H1 (cell line): ENCODE data around the gene LKAAEAR1. TPM values are rescaled to one million over a fixed set of nuclear protein-coding genes. Genes with fewer than 3 reads are reported as not detected.

Source experiments
- CTCF ChIA-PET: fragments of 300-600 bp; sonication (Branson Sonifier 250); formaldehyde crosslinking; loops from one replicate; lab custom pipeline; 2021; ENCODE audit not compliant: partially characterized antibody; lab: Charles Lee
- POLR2A ChIA-PET: fragments of 300-600 bp; sonication (Branson Sonifier 250); formaldehyde crosslinking; loops from one replicate; lab custom pipeline; 2021; ENCODE audit warnings: inconsistent platforms; ENCODE audit not compliant: partially characterized antibody; lab: Charles Lee
- DNase-seq, 2 experiments: peaks; one replicate each; pipeline versions ENCODE4 v3.0.0 to v3.0.0-alpha.2; 2010 to 2022; ENCODE audit warnings: low spot score in 2 of 2, low read depth in 1 of 2, mixed read lengths in 1 of 2
- FAIRE-seq: peaks from 2 replicates; lab custom pipeline; 2011; peaks lifted over from hg19 to GRCh38; lab: Jason Lieb, UNC
- H2AFZ ChIP-seq: 2 replicates; pipeline ENCODE4 v1.8.1; 2012; ENCODE audit warnings: low read length, inconsistent platforms
- H2AK5ac ChIP-seq: 2 replicates; pipeline ENCODE4 v1.6.1; 2013; ENCODE audit warnings: low read depth, low read length
- H2BK120ac ChIP-seq: replicated peaks from 2 replicates; pipeline ENCODE3; 2013; ENCODE audit warnings: low read depth, low read length, inconsistent platforms
- H2BK12ac ChIP-seq: 2 replicates; pipeline ENCODE4 v1.6.1; 2013; ENCODE audit warnings: low read depth, low read length
- H2BK15ac ChIP-seq: 2 replicates; pipeline ENCODE4 v1.6.1; 2013; ENCODE audit warnings: low read length
- H2BK20ac ChIP-seq: 2 replicates; pipeline ENCODE4 v1.6.1; 2013; ENCODE audit warnings: low read length
- H2BK5ac ChIP-seq: 2 replicates; pipeline ENCODE4 v1.6.1; 2013; ENCODE audit warnings: low read depth, low read length
- H3K14ac ChIP-seq: 2 replicates; pipeline ENCODE4 v1.6.1; 2013; ENCODE audit warnings: inconsistent platforms; ENCODE audit not compliant: insufficient read length
- H3K18ac ChIP-seq: 2 replicates; pipeline ENCODE4 v1.6.1; 2013; ENCODE audit warnings: low read length; ENCODE audit errors: extremely low read depth
- H3K23ac ChIP-seq: 2 replicates; pipeline ENCODE4 v1.6.1; 2013; ENCODE audit warnings: inconsistent platforms; ENCODE audit not compliant: insufficient read length
- H3K23me2 ChIP-seq: 2 replicates; pipeline ENCODE4 v1.6.1; 2013; ENCODE audit warnings: low read depth, low read length
- H3K27ac ChIP-seq: 2 replicates; pipeline ENCODE4 v1.6.1; 2011; ENCODE audit warnings: low read depth, low read length, inconsistent platforms
- H3K27me3 ChIP-seq, 4 experiments: replicated peaks in 1 of 4; 1 replicate in 1 of 4; 2 replicates in 3 of 4; pipeline versions ENCODE4 v1.6.1 to v1.8.1; 2011 to 2013; ENCODE audit warnings: low read length in 3 of 4, mild to moderate bottlenecking in 3 of 4, inconsistent platforms in 2 of 4, mixed read lengths in 2 of 4, moderate library complexity in 1 of 4; ENCODE audit not compliant: control insufficient read depth in 3 of 4, insufficient read depth in 3 of 4; ENCODE audit errors: extremely low read depth in 1 of 4
- H3K36me3 ChIP-seq, 4 experiments: 2 replicates each; pipeline versions ENCODE4 v1.6.1 to v1.8.1; 2011 to 2013; ENCODE audit warnings: mild to moderate bottlenecking in 4 of 4, low read length in 3 of 4, moderate library complexity in 2 of 4, control low read depth in 1 of 4, inconsistent platforms in 1 of 4; ENCODE audit not compliant: insufficient read depth in 4 of 4, control insufficient read depth in 2 of 4
- H3K4ac ChIP-seq: replicated peaks from 2 replicates; pipeline ENCODE3; 2013; ENCODE audit warnings: low read length, low read depth, mixed read lengths, inconsistent platforms; ENCODE audit not compliant: insufficient read length
- H3K4me1 ChIP-seq, 4 experiments: replicated peaks in 1 of 4; 1 replicate in 1 of 4; 2 replicates in 3 of 4; pipeline versions ENCODE4 v1.6.1 to v1.8.1; 2011 to 2013; ENCODE audit warnings: low read length in 3 of 4, inconsistent platforms in 2 of 4, mixed read lengths in 1 of 4; ENCODE audit not compliant: insufficient read depth in 4 of 4, control insufficient read depth in 3 of 4
- H3K4me2 ChIP-seq, 2 experiments: 2 replicates each; pipeline versions ENCODE4 v1.6.1 to v1.8.1; 2011 to 2013; ENCODE audit warnings: low read depth in 2 of 2, low read length in 2 of 2, control low read depth in 1 of 2, inconsistent platforms in 1 of 2, mild to moderate bottlenecking in 1 of 2; ENCODE audit not compliant: insufficient read depth in 1 of 2
- H3K4me3 ChIP-seq, 4 experiments: fragments of 200-600, 300-600 bp in 1 of 4; sonication (generic), shearing (Covaris generic), sonication (Bioruptor Twin) in 1 of 4; 2 replicates each; pipeline versions ENCODE4 v1.5.1 to v1.8.1; 2011 to 2016; ENCODE audit warnings: low read length in 4 of 4, low read depth in 3 of 4, control low read depth in 2 of 4, inconsistent platforms in 2 of 4, mild to moderate bottlenecking in 2 of 4, mixed read lengths in 1 of 4, moderate library complexity in 1 of 4; ENCODE audit not compliant: insufficient read depth in 2 of 4; ENCODE audit errors: extremely low read depth in 1 of 4
- H3K56ac ChIP-seq: replicated peaks from 2 replicates; pipeline ENCODE3; 2013; ENCODE audit warnings: low read depth, mild to moderate bottlenecking, mixed read lengths, low read length, inconsistent platforms; ENCODE audit not compliant: insufficient read length
- H3K79me1 ChIP-seq: 2 replicates; pipeline ENCODE4 v1.6.1; 2013; ENCODE audit warnings: low read depth, low read length, control low read depth
- H3K79me2 ChIP-seq, 2 experiments: 2 replicates each; pipeline versions ENCODE4 v1.6.1 to v1.8.1; 2012 to 2013; ENCODE audit warnings: low read length in 2 of 2, mild to moderate bottlenecking in 2 of 2, inconsistent platforms in 1 of 2; ENCODE audit not compliant: insufficient read depth in 2 of 2, control insufficient read depth in 1 of 2
- H3K9ac ChIP-seq, 4 experiments: replicated peaks in 1 of 4; 1 replicate in 1 of 4; 2 replicates in 3 of 4; pipeline versions ENCODE4 v1.6.1 to v1.8.1; 2011 to 2013; ENCODE audit warnings: low read depth in 3 of 4, low read length in 3 of 4, control low read depth in 2 of 4, mild to moderate bottlenecking in 2 of 4, moderate library complexity in 2 of 4, inconsistent platforms in 1 of 4; ENCODE audit errors: extremely low read depth in 1 of 4
- H3K9me3 ChIP-seq, 2 experiments: 2 replicates each; pipeline versions ENCODE4 v1.6.1 to v1.8.1; 2012 to 2013; ENCODE audit warnings: mild to moderate bottlenecking in 2 of 2, moderate library complexity in 2 of 2, control low read depth in 1 of 2, inconsistent platforms in 1 of 2, low read depth in 1 of 2, low read length in 1 of 2, mixed read lengths in 1 of 2; ENCODE audit not compliant: insufficient read depth in 2 of 2
- H4K20me1 ChIP-seq, 2 experiments: replicated peaks in 1 of 2; 2 replicates each; pipeline versions ENCODE3 to v1.8.1; 2011 to 2013; ENCODE audit warnings: inconsistent platforms in 2 of 2, low read length in 2 of 2, mild to moderate bottlenecking in 1 of 2; ENCODE audit not compliant: insufficient read depth in 2 of 2, control insufficient read depth in 1 of 2
- H4K5ac ChIP-seq: 2 replicates; pipeline ENCODE4 v1.6.1; 2013; ENCODE audit warnings: low read length, low read depth, mixed read lengths, inconsistent platforms; ENCODE audit not compliant: insufficient read length
- H4K8ac ChIP-seq: 2 replicates; pipeline ENCODE4 v1.8.0; 2013; ENCODE audit warnings: mild to moderate bottlenecking, moderate library complexity, low read length, inconsistent platforms; ENCODE audit not compliant: insufficient read depth; ENCODE audit errors: extremely low read depth
- H4K91ac ChIP-seq: replicated peaks from 2 replicates; pipeline ENCODE3; 2013; ENCODE audit warnings: low read length, mixed read lengths, inconsistent platforms; ENCODE audit not compliant: insufficient read length
- ASH2L ChIP-seq: fragments of 200-600, 300-600 bp; sonication (generic); IDR thresholded peaks from one replicate; pipeline ENCODE4 v1.7.1; 2017; ENCODE audit warnings: low read length
- CBX5 ChIP-seq: fragments of 300-800, 300-1000 bp; sonication (generic); IDR thresholded peaks from 2 replicates; pipeline ENCODE4 v1.7.1; 2016; ENCODE audit warnings: antibody characterized with exemption, low read length, low read depth
- CBX8 ChIP-seq: fragments of 300-800, 300-1000 bp; sonication (generic); IDR thresholded peaks from 2 replicates; pipeline ENCODE4 v1.7.1; 2016; ENCODE audit warnings: low read depth, low read length, borderline replicate concordance
- EZH2 ChIP-seq: fragments of 200-600 bp; sonication (generic); IDR thresholded peaks from 2 replicates; pipeline ENCODE4 v1.7.1; 2012; ENCODE audit warnings: low read depth, mild to moderate bottlenecking, moderate library complexity, low read length, inconsistent platforms; ENCODE audit not compliant: severe bottlenecking
- GABPA ChIP-seq: IDR thresholded peaks from 2 replicates; pipeline ENCODE4 v1.6.1; 2011; ENCODE audit warnings: mild to moderate bottlenecking, low read length, moderate library complexity, borderline replicate concordance; ENCODE audit not compliant: insufficient read depth
- HDAC2 ChIP-seq, 2 experiments: fragments of 300-600 bp in 1 of 2; sonication (generic) in 1 of 2; IDR thresholded peaks; 2 replicates each; pipeline ENCODE4 v1.6.1; 2011 to 2012; ENCODE audit warnings: low read depth in 2 of 2, low read length in 2 of 2, mild to moderate bottlenecking in 2 of 2, moderate library complexity in 2 of 2, borderline replicate concordance in 1 of 2, inconsistent platforms in 1 of 2
- KDM1A ChIP-seq: fragments of 200-600, 300-600 bp; sonication (generic); IDR thresholded peaks from 2 replicates; pipeline ENCODE4 v1.7.1; 2016; ENCODE audit warnings: mild to moderate bottlenecking, low read length, borderline replicate concordance
- NRF1 ChIP-seq: IDR thresholded peaks from 2 replicates; pipeline ENCODE4 v1.6.1; 2011; ENCODE audit warnings: mild to moderate bottlenecking, low read depth, low read length, improper control_type of control experiment
- POLR2A ChIP-seq, 2 experiments: IDR thresholded peaks; 1 replicate in 1 of 2; 2 replicates in 1 of 2; pipeline ENCODE4 v1.6.1; 2011; ENCODE audit warnings: low read depth in 2 of 2, low read length in 2 of 2, mild to moderate bottlenecking in 2 of 2; ENCODE audit errors: control extremely low read depth in 1 of 2
- SIN3A ChIP-seq, 2 experiments: IDR thresholded peaks in 1 of 2; conservative IDR thresholded peaks in 1 of 2; 2 replicates each; pipeline ENCODE4 v1.6.1; 2011 to 2012; ENCODE audit warnings: low read length in 2 of 2, improper control_type of control experiment in 1 of 2, low read depth in 1 of 2, mild to moderate bottlenecking in 1 of 2
- TAF7 ChIP-seq: optimal IDR thresholded peaks from 2 replicates; pipeline ENCODE3; 2011; ENCODE audit warnings: low read depth, mild to moderate bottlenecking, inconsistent platforms, low read length, moderate library complexity, borderline replicate concordance
- YY1 ChIP-seq: IDR thresholded peaks from 2 replicates; pipeline ENCODE4 v1.6.1; 2011; ENCODE audit warnings: low read depth, mild to moderate bottlenecking, low read length
- WGBS, 2 experiments: shearing (Covaris generic) in 1 of 2; methylation state at CpG; one replicate each; pipeline versions ENCODE4 v1.1.6 to v1.1.7; 2013 to 2015; ENCODE audit warnings: low lambda C conversion rate in 2 of 2, mixed read lengths in 2 of 2, inconsistent platforms in 1 of 2, low coverage in 1 of 2, missing lambda C conversion rate in 1 of 2; ENCODE audit not compliant: insufficient replicate concordance in 2 of 2, insufficient coverage in 1 of 2, insufficient read length in 1 of 2; ENCODE audit errors: extremely low coverage in 1 of 2, missing lambda C conversion rate in 1 of 2; 5-methylcytosine and 5-hydroxymethylcytosine counted together
- polyA plus RNA-seq, 7 experiments: library from polyadenylated mRNA; depleted of rRNA in 3 of 7; stranded (reverse) in 5 of 7; unstranded in 2 of 7; fragments of >200 nt in 5 of 7; fragments of 200-250 nt in 2 of 7; gene quantifications; 1 replicate in 5 of 7; 2 replicates in 1 of 7; 4 replicates in 1 of 7; pipeline versions ENCODE4 v1.2.1 to v1.2.3, GENCODE V29; 2011 to 2013; ENCODE audit warnings: missing spikeins in 2 of 7, mixed read lengths in 2 of 7
- total RNA-seq: library from RNA; stranded (reverse); fragmentation: NEBNext Ultra II Directional; extraction: Animal tissue kit (Norgen Biotek cat#: 25700); gene quantifications from 2 replicates; pipeline ENCODE4 v1.2.1, GENCODE V29; 2021
- TF ChIP-seq, protein P1 (sequence below): IDR thresholded peaks from 2 replicates; pipeline ENCODE4 v1.6.1; 2011; ENCODE audit warnings: low read depth, mild to moderate bottlenecking, low read length; ENCODE audit not compliant: insufficient read depth

Gene LKAAEAR1
- total and polyA plus RNA-seq, 2 of the 8 experiments (the other 6 are each of a cell fraction or from before 2014, with no cell fraction given): 0.41 to 0.53 TPM

DNA sequence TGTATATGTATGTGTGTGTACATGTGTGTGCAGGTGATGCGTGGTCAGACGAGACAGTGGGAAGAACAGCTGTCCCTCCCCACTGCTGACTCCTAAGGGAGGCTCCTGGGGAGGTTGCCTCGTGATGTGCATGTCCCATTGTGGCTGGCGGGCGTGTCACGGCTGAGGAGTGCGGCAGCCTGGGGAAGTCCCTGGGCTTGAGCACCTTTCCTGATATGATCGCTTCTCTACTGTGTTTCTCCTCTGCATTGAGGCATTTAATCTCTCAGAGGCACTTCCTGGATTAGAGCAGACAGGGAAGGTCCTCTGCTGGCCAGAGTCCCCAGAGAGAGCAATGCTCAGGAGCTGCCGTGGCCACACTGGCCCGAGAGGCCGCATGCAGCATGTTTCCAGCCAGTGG lies 11.7 kb upstream of the LKAAEAR1 start:
- Histone ChIP-seq H3K27ac (no peak overlapping the region), H3K79me2 (no peaks in the 10 kb centered on the region), H3K23me2 (peaks cover 5% of the 10 kb centered on the region; the same call in 1 of the 2 replicates), H3K56ac (no peak overlapping the region), H3K9ac (no peak overlapping the region), H4K5ac (no peak overlapping the region), H2BK12ac (no peak overlapping the region), H3K4me3 (no peak overlapping the region), H3K14ac (no peak overlapping the region), H4K91ac (no peak overlapping the region), H3K23ac (no peak overlapping the region), H2BK20ac (no peak overlapping the region), H4K20me1 (peaks cover 0 to 2% of the 10 kb centered on the region in 2 experiments), H3K18ac (no peak overlapping the region), H2BK5ac (no peak overlapping the region), H3K4me1 (peaks cover 0 to 7% (median 2%) of the 10 kb centered on the region in 4 experiments; a peak in 3 of 7 replicates), H4K8ac (no peak overlapping the region), H3K4ac (no peak overlapping the region), H3K36me3 (no peaks in the 10 kb centered on the region), H2AFZ (no peak overlapping the region), H3K79me1 (no peaks in the 10 kb centered on the region), H2BK120ac (no peak overlapping the region), H3K27me3 (peaks cover 0 to 6% (median 3%) of the 10 kb centered on the region in 4 experiments; a peak in 5 of 7 replicates), H3K9me3 (no peaks in the 10 kb centered on the region), H2BK15ac (no peak overlapping the region), H3K4me2 (no peak overlapping the region), H2AK5ac (no peak overlapping the region)
- ChIA-PET POLR2A (interaction anchor here (0.6 kb wide), 1 partner anchor 816 kb away, joined by 3 read pairs; no protein-coding TSS in a partner anchor), CTCF (no interaction called here)
- WGBS, 2 experiments: 90% methylated on average over 11 of the region's 11 CpGs; no CpG with 5 or more reads in 1 of the 2 experiments
- no peak for DNase-seq
- FAIRE-seq: no peak
- TF ChIP-seq GABPA (no peak), EZH2 (no peak), CBX8 (no peak), POLR2A (IDR thresholded peaks at IDR 0.05; ENCODE audit: control extremely low read depth in 1 of 2, low read depth in 2 of 2, low read length in 2 of 2) (no peak), ASH2L (no peak), HDAC2 (IDR thresholded peaks at IDR 0.05; ENCODE audit: borderline replicate concordance in 1 of 2, low read depth in 2 of 2, low read length in 2 of 2) (no peak), SIN3A (conservative IDR thresholded peaks at IDR 0.05 in 1 of 2, IDR thresholded peaks at IDR 0.05 in 1 of 2; ENCODE audit: low read depth in 1 of 2, low read length in 2 of 2) (no peak), NRF1 (no peak), KDM1A (no peak), YY1 (no peak), TAF7 (no peak), CBX5 (no peak)
- TF ChIP-seq, protein P1, sequence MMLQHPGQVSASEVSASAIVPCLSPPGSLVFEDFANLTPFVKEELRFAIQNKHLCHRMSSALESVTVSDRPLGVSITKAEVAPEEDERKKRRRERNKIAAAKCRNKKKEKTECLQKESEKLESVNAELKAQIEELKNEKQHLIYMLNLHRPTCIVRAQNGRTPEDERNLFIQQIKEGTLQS: no peak
